AG08395 (cell line): ENCODE measurements around the gene SYT14.
A peak's percentile ranks its signal among the peaks of the same experiment; 100 is the strongest.
"Not testable (repeated sequence)": the region's sequence is repeated elsewhere in the genome, so short reads cannot be mapped to it uniquely, and the experiment has no call there.

Experiments
- DNase-seq: peaks from one replicate; pipeline ENCODE4 v3.0.0; 2012; ENCODE audit warnings: mixed read lengths, low spot score

The SYT14 gene

DNA sequence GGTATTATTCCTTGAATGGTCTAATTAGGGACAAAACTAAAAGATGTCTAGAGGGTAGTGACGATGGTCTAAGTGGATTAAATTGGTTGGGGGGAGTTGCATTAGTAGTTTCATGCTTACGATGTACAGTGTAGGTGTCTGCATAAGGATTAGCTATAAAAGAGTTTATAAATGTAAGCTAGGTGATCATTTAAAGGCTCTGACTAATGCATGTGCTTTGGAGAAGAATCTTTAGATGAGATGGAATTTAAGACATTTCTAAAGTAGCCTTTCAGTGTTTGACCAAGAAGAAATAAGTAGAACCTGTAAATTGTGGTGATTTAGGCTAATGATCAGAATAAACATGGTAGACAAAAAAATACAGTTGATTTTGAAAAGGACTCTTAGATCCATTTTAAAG is 7.4 kb downstream of the SYT14 start:
- no peak for DNase-seq

DNA sequence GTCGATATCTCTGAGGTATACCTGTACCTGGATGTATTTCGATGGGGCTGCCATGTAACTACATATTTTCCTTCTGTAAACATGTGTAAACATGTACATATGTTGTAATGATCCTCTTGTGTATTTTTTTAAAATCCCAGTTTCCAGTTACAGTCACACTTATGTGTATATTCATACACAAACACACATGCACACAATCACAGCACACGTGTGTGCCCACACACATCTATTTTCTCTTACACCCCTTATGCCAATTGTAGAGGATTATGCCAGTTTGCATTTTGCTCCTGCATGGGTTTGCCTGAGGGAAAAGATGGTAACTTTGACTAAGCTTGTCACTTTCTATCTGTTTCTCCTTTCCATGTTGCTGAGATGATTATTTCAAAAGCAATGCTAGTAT is 10.1 kb downstream of the SYT14 start:
- no peak for DNase-seq

DNA sequence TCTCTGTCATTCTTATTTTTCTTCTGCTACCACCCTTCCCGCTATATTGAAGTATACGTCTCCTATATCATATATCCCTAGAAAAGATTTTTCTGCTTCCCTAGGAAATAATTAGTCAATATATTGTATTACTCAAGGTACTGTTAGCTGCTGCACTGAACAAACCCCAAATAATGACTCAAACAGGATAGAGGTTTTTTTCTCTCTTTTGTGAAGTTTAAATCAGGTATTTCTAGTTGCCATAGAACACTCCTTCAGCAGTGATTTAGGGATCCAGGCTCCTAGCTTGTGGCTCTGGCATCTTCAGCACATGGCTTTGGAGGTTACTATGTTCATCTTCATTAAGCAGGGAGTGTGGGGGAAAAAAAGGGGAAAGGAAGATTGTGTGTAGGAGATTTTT is 18.1 kb downstream of the SYT14 start:
- DNase-seq = no peak

DNA sequence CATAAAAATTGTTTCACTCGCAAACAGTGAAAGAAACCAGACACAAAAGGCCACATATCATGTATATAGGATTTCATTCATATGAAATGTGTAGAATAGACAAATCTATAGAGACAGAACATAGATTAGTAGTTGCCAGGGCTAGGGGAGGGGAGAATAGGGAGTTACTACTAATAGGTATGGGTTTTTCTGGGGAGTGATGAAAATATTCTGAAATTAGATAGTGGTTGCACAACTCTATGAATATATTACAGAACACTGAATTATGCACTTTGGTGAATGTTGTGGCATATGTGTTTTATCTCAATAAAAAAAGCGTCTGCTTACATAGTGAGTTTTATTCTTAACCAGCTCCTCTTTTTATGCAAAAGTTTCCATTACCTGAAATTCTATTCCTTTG is 21.6 kb downstream of the SYT14 start:
- DNase-seq = no peak

DNA sequence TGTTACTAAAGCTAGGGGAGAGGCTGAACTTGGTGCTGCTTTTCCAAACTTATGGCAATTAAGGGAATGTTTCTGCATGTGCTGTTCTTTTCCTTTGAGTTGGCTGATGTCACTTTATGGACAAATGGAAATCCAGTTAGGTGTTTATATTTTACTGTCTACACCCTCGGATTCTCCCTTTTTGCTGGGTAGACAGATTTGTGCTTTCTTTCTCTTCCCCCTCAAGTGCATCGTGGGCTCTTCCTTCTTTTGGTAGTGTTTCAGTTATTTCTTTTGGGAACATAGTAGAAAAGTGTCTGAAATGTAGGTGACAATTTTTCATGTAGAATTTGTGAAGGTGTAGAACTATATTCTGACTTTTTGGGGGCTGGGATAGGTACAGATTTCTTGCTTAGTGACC is 22.9 kb downstream of the SYT14 start:
- DNase-seq = no peak

DNA sequence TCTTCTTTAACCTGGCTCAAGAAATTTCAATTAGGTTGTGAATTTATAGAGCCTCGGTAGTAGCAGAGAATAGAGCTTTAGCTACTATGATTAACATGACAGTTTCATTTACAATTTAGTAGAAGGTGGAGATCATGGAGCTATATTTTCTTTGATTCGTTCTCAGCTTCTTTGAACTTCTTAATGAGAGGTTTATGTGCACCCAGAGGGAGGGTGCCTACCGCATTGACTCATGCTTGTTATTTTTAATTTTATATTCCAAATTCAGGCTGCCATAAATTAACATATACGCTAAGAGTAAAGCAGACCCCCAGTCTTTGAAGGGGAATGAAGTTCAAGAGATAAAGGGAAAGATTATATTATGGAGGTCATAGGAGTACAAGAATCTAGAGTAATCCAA is 24.4 kb downstream of the SYT14 start:
- no peak for DNase-seq

DNA sequence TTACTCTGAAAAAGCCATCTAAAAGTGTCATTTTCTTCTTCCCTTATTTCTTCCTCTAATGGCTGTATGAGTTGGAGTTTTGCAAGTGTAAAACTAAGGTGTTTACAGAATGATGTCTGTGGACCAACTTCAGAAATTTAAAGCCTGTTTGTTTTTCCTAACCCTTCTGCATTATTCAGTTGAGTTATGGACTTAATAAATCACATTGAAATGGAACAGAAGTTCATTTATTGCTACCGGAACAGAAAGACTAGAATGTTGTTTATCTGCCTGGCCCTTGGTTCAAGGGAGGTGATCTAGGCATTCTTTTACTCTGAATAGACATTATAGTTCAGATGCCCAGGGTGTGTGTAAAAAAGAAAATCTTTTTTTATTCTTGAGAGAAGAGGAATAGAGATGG is 24.8 kb downstream of the SYT14 start:
- DNase-seq = no peak

DNA sequence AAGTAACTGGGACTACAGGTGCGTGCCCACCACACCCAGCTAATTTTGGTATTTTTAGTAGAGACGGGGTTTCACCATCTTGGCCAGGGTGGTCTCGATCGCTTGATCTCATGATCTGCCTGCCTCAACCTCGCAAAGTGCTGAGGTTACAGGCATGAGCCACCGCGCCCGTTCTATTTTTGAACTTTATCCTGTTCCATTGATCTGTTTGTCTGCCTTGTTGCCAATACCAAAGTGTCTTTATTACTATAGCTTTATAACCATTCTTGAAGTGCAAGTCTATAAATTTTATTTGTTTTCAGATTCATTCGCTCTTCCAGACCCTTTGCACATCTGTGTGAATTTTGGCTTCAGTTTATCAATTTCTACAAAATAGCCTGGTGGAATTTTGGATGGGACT is 28.0 kb downstream of the SYT14 start:
- DNase-seq = no peak

DNA sequence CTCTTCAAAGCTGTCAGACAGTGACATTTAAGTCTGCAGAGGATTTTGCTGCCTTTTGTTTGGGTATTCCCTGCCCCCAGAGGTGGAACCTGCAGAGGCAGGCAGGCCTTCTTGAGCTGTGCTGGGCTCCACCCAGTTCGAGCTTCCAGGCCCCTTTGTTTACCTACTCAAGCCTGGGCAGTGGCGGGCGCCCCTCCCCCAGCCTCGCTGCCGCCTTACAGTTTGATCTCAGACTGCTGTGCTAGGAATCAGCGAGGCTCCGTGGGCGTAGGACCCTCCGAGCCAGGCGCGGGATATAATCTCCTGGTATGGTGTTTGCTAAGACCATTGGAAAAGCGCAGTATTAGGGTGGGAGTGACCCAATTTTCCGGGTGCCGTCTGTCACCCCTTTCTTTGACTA is 40.7 kb downstream of the SYT14 start:
- not testable (repeated sequence) for DNase-seq

DNA sequence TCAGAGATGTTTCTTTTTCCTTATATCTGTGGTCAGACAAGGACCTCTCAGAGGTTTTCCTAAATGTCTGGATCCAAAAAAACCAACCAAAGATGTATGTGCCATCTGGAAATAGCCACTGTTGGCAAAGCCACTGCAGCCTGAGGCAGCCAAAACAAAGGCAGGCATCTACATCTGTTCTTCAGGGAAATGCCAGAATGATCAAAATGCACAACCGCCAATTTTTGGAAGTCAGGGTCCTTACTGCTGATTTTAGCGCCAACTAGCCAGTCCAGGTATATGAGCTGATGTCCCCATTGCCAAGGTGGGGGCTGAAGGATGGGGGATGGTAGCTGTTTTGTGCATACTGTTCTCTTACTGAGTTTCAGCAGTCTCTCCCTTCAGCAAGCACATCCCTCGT is 45.9 kb downstream of the SYT14 start:
- DNase-seq = no peak

DNA sequence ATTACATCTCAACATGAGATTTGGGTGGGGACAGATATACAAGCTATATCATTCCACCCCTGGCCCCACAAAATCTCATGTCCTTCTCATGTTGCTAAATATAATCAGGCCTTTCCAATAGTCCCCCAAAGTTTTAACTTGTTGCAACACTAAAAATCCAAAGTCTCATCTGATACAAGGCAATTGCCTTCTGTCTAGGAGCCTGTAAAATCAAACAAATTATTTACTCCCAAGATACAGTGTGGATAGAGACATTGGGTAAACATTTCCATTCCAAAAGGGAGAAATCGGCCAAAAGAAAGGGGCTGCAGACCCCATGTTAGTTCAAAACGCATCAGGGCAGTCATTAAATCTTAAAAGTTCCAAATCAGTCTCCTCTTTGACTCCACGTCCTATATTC is 47.0 kb downstream of the SYT14 start:
- no peak for DNase-seq

DNA sequence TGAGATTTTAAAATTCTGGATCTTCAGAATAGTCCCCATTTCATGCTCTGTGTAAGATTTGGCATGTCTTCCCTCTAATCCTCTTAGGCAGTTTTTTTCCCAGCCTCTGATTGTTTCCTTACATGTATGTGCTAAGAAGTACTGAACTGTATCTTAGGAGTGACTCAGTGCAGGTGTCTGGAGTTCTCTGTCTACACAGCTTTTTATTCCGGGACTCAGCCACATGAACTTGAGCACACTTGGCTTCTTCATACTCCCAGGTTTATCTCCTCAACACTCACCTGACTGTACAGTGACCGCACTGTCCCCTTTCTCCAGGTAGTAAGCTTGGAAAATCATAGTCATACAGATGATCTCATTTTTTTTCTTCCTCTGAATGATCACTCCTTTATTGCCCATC is 50.7 kb downstream of the SYT14 start:
- no peak for DNase-seq

DNA sequence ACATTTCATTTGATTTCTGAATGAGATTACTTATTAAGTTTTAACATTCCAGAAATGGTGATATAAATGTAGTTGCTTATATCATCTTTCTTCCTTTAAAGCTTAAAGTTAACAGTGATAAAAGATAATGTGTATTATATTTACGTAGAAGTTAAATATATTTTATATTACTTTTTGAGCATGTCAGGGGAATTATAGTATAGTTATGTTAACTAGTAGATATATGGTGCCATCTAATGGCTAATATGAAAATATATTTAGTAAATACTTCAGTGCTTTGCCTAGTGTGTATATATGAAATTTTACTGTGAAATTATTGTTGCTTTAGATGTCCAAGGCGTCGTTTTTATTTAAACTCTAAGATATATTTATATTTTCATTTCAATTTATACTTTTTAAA is 51.5 kb downstream of the SYT14 start:
- peak; percentile 45 for DNase-seq

DNA sequence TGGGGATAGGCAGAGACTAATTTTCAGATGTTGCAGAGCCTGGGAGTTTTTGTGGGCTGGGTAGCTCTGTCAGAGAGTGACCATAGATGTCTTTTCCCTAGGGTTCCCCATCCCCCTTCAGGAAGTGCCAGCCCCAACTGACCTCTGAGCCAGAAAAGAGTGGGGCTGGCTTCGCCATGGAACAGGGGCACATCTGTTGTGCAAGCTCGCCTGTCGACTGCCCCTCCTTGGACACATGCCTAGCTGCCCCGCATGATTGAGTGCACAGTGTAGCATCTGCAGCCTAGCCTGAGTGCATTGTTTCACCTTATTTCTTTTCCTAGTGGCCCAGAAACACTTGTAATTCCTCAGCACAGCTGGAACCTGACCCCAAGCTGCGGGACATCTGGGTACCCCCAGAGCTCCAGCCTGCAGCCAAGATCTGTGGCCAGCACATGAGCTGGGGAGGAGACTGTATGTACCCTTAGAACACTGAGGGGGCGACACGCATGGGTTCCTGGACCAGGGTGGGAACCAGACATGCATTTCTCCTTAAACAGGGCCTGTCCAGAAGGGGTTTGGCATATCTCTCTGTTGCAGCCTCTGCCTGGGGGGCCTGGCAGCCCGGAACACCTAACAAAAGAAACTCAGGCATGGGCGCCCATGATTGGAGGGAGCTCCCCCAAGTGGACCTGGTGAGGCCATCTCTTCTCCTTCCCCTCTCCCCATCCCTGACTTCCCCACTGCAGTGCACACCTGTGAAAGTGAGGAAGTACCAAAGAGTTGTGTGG is 55.2 kb downstream of the SYT14 start:
- no peak for DNase-seq

DNA sequence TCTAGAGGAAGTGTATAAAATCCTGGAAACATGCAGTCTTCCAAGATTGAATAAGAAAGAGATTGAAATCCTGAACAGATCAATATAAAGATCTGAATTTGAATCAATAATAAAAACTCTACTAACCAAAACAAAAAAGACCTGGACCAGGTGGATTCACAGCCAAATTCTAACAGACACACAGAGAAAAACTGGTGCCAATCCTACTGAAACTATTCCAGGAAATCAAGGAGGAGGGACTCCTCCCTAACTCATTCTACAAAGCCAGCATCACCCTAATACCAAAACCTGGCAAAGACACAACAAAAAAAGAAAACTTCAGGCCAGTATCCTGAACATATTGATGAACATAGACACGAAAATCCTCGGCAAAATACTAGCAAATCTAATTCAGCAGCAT is 58.3 kb downstream of the SYT14 start:
- no peak for DNase-seq

DNA sequence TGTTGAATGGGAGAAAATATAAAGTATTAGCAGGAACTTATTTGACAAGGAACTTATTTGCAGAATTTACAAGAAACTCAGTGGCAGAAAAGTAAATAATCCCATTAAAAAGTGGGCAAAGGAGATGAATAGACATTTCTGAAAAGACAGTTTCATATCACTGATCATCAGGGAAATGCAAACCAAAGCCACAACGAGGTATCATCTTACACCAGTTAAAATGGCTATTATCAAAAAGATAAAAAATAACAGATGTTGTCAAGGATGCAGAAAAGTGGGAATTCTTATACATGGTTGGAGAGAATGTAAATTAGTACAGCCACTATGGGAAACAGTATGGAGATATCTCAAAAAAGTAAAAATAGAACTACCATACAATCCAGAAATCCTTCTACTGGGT is 61.0 kb downstream of the SYT14 start:
- no peak for DNase-seq

DNA sequence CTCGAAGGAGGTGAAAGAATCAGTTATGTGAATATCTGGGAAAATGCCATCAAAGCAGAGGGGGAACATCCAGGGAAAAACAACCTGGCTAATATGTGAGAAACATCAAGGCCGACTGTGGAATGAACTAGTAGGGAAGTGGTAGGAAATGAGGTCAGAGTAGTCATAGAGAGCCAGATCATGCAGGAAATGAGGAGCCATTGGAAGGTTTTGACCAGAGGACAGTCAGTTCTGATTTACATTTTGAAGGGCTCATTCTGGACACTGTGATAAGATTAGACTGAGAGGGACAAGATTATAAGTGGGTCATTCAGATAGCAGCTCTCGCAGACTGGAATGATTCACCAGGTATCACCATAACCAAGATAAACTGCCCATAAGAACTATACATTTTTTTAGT is 63.7 kb downstream of the SYT14 start:
- no peak for DNase-seq

DNA sequence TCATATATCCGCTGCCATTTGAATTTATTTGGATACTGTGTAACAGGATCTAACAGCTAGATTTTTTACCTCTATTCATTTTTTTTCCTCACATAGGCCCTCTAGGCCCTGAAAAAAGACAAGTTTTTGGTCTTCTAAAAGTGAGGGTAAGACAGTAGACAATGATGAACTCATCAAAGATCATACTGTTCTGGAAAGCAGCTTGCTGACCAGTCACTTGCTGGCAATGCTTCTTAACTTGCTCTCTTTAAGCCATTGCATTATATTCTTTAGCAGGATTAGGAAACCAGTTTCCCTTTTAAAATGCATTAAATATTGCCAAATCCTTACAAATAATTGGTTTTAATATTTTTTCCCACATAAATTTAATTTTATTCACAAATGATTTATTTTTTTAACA is 65.5 kb downstream of the SYT14 start:
- no peak for DNase-seq

DNA sequence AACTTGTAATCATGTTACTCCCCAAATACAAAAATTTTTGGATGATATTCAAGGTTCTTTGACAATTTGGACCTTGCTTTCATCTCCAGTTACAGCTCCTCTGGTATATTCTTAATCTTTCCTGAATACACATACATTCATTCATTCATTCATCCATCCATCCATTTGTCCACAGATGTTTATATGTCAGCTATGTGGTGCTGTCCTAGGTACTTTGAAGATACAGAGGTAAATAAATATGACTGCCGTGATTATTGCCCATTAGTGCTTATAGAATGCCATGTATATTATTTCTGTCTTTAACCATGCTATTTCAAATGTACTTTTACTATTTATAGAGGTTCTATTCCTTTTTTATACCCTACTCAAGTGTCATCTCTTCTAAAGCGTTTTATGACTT is 72.1 kb downstream of the SYT14 start:
- no peak for DNase-seq

DNA sequence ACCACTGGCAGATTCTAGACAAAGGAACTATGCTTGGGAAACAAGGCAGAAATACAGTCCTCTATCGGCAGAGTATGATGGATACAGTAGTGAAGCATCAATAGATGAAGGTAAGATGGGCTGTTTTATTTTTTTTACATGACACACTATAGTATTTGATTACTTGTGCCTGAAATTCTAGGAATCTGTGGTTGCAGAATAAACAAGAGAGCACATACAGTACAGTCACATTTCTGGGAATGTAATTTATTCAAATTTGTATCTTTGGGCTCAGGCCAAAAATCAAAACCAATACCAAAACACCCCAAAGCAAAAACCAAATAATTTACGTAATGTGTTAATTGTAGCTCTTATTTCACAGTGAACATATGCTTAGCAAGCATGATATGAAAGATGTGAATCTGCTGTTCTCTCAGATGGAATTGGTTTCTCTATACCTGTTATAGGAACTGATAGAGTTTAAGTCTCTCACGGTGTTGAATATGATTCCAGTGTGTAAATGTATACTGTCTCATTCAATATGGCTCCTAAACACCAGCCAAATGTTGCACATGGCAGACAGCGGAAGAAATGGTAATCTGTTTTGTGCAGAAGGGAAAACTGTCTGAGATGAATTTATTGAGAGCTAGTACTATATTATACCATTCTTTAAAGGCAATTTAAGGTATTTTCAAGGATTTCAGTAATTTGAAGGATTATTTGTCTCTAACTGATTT is 83.3 kb downstream of the SYT14 start:
- no peak for DNase-seq

DNA sequence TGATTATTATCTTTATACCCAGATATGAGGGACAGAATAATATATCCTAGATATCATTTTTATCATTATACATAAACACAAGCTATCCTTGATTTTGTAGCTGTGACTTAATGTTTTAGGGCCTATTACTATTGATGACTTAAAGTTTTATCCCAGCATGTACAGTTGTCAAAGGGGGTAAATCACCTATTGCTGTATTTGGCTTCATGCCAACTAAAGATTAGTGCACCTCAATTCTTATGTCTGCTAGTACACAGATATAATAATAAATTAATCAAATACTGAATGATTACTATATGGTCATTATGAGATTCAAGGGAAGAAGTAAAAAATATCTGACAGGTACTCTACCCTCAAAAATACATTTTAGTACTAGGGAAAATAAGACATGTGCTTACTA is 84.0 kb downstream of the SYT14 start:
- no peak for DNase-seq

DNA sequence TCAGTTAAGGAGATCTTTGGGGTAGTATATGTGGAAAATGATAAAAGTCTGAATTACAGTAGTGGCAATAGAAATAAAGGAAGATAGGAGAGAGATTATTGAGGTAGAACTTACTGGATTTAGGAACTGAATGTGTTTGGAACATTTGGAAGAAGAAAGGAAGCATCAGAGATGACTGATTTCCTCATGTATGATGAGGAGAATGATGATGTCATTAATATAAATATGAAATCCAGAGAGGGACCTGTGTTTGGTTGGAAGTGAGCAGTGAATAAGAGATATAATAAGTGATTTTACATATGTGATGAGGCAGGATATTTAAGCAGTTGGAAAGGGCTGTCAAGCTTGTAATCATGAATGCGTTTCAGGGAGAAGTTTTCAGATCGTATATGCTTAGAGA is 86.3 kb downstream of the SYT14 start:
- no peak for DNase-seq

DNA sequence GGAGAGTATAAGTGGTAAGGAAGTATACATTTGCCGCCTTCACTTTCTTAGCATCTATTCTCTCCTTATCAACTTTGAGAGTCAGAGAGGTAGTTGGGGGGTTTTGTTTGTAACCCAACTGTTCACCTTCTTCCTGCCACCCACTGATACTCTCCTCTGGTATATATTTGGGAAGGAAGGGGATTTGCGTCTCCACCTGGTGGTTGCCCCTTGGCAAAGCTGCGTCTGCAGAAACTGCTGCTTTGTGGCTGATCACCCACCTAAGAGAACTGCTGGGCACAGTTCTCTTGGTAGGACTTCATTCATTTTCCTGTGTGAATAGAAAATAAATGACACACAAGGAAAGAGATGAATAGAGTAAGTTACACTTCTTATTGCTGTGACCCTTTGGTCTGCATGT is 87.0 kb downstream of the SYT14 start:
- no peak for DNase-seq

DNA sequence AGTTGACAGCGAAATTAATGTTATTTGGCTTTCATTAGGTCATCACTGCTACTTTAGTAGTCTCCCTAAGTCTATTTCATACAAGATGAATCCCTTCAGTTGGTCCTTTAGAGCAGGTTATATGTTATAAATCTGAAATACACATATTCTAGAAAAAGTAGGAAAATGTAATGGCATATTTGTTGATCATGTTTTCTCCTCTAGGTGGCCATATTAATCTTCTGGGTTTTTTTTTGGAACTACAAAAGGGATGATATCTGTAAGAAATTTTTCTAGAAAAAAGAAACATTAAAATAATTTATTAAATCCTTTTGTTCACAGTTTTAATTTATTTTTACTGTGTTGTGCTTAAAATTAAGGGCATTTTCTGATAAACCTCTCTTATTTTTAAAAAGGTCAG is 87.9 kb downstream of the SYT14 start:
- no peak for DNase-seq
